GM12801 (cell line): Measurements from ENCODE around the gene BCL10.

Source experiments
- CTCF ChIP-seq: IDR thresholded peaks from one replicate; pipeline ENCODE4 v1.5.1; 2011; ENCODE audit warnings: control low read depth; ENCODE audit not compliant: insufficient read length; ENCODE audit errors: extremely low read depth

The BCL10 gene

GRCh38 chr1:85259912-85260274 lies 16.5 kb downstream of the BCL10 start:
- no peak for TF ChIP-seq CTCF

GRCh38 chr1:85259118-85259911 lies 17.1 kb downstream of the BCL10 start, which contains the start of gene C1orf52:
C1orf52 (minus strand) TSS chr1:85259662; CDS start chr1:85259633, 29 bp downstream.
- no peak for TF ChIP-seq CTCF

GRCh38 chr1:85258536-85259117 lies 17.8 kb downstream of the BCL10 start:
- TF ChIP-seq CTCF: no peak

- no peak for TF ChIP-seq CTCF
Observed at GRCh38 chr1:85245891-85246290, 30.5 kb downstream of the BCL10 start.

GRCh38 chr1:85245456-85245855 lies 31.0 kb downstream of the BCL10 start:
- TF ChIP-seq CTCF: no peak

- TF ChIP-seq CTCF: no peak
Observed at GRCh38 chr1:85244271-85245061, 32.0 kb downstream of the BCL10 start.

GRCh38 chr1:85243372-85243771 lies 33.1 kb downstream of the BCL10 start:
- TF ChIP-seq CTCF: no peak
